H9 (cell line): ENCODE measurements around the gene ADGRG1. TPM values are rescaled to one million over a fixed set of nuclear protein-coding genes. Genes with fewer than 3 reads are reported as not detected.

Source experiments
- DNase-seq: peaks from one replicate; pipeline ENCODE4 v3.0.0-alpha.2; 2017
- H2AFZ ChIP-seq: one replicate; pipeline ENCODE4 v1.6.1; 2013; ENCODE audit warnings: mild to moderate bottlenecking, low read length, control low read depth, moderate library complexity
- H2AK5ac ChIP-seq: 2 replicates; pipeline ENCODE4 v1.6.1; 2013; ENCODE audit warnings: low read length, control low read depth, mixed read lengths; ENCODE audit not compliant: insufficient read length
- H2BK120ac ChIP-seq: one replicate; pipeline ENCODE4 v1.6.1; 2013; ENCODE audit warnings: low read depth, mild to moderate bottlenecking, low read length, control low read depth, inconsistent platforms; ENCODE audit not compliant: poor library complexity, severe bottlenecking
- H2BK12ac ChIP-seq: 2 replicates; pipeline ENCODE4 v1.6.1; 2013; ENCODE audit warnings: low read length, control low read depth, mixed read lengths, low read depth; ENCODE audit not compliant: insufficient read length
- H2BK15ac ChIP-seq: 2 replicates; pipeline ENCODE4 v1.6.1; 2013; ENCODE audit warnings: low read depth, low read length, control low read depth
- H2BK20ac ChIP-seq: one replicate; pipeline ENCODE4 v1.6.1; 2013; ENCODE audit warnings: low read depth, mild to moderate bottlenecking, low read length, control low read depth, inconsistent platforms; ENCODE audit not compliant: poor library complexity, severe bottlenecking
- H2BK5ac ChIP-seq: 2 replicates; pipeline ENCODE4 v1.6.1; 2013; ENCODE audit warnings: low read length, control low read depth, mixed read lengths; ENCODE audit not compliant: insufficient read length
- H3K14ac ChIP-seq: 2 replicates; pipeline ENCODE4 v1.6.1; 2013; ENCODE audit warnings: low read length, control low read depth; ENCODE audit not compliant: insufficient read depth
- H3K18ac ChIP-seq: 2 replicates; pipeline ENCODE4 v1.6.1; 2013; ENCODE audit warnings: low read depth, mild to moderate bottlenecking, mixed read lengths, low read length, control low read depth; ENCODE audit not compliant: insufficient read length
- H3K23ac ChIP-seq: 2 replicates; pipeline ENCODE4 v1.6.1; 2013; ENCODE audit warnings: low read length, control low read depth, mixed read lengths, low read depth; ENCODE audit not compliant: insufficient read length
- H3K23me2 ChIP-seq: 2 replicates; pipeline ENCODE4 v1.6.1; 2013; ENCODE audit warnings: low read depth, mild to moderate bottlenecking, mixed read lengths, low read length, control low read depth; ENCODE audit not compliant: insufficient read length, poor library complexity, severe bottlenecking
- H3K27ac ChIP-seq: 2 replicates; pipeline ENCODE4 v1.5.1; 2013; ENCODE audit warnings: low read length, control low read depth, mixed read lengths, low read depth; ENCODE audit not compliant: insufficient read length
- H3K27me3 ChIP-seq: 2 replicates; pipeline ENCODE4 v1.6.1; 2013; ENCODE audit warnings: low read length, control low read depth, inconsistent platforms; ENCODE audit not compliant: insufficient read depth
- H3K4ac ChIP-seq: 2 replicates; pipeline ENCODE4 v1.6.1; 2013; ENCODE audit warnings: low read depth, mild to moderate bottlenecking, control low read depth, inconsistent platforms, low read length, moderate library complexity
- H3K4me1 ChIP-seq: 2 replicates; pipeline ENCODE4 v1.6.1; 2013; ENCODE audit warnings: low read length, control low read depth, inconsistent platforms; ENCODE audit not compliant: insufficient read depth
- H3K4me2 ChIP-seq: 2 replicates; pipeline ENCODE4 v1.6.1; 2013; ENCODE audit warnings: low read length, control low read depth, mixed read lengths; ENCODE audit not compliant: insufficient read length, insufficient read depth
- H3K56ac ChIP-seq: 2 replicates; pipeline ENCODE4 v1.6.1; 2013; ENCODE audit warnings: low read depth, mild to moderate bottlenecking, mixed read lengths, low read length, control low read depth; ENCODE audit not compliant: insufficient read length
- H3K79me1 ChIP-seq: 2 replicates; pipeline ENCODE4 v1.6.1; 2013; ENCODE audit warnings: low read depth, mild to moderate bottlenecking, moderate library complexity, low read length, control low read depth, inconsistent platforms; ENCODE audit not compliant: insufficient read depth, poor library complexity, severe bottlenecking
- H3K79me2 ChIP-seq: 2 replicates; pipeline ENCODE4 v1.6.1; 2013; ENCODE audit warnings: low read length, control low read depth, inconsistent platforms; ENCODE audit not compliant: insufficient read depth
- H3K9ac ChIP-seq: 2 replicates; pipeline ENCODE4 v1.6.1; 2013; ENCODE audit warnings: low read length, control low read depth, mixed read lengths; ENCODE audit not compliant: insufficient read length; ENCODE audit errors: extremely low read depth
- H3K9me3 ChIP-seq: one replicate; pipeline ENCODE4 v1.6.1; 2013; ENCODE audit warnings: low read depth, low read length, inconsistent platforms; ENCODE audit not compliant: control insufficient read depth
- H3T11ph ChIP-seq: one replicate; pipeline ENCODE4 v1.6.1; 2013; ENCODE audit warnings: mild to moderate bottlenecking, low read length, control low read depth, inconsistent platforms
- H4K20me1 ChIP-seq: one replicate; pipeline ENCODE4 v1.6.1; 2013; ENCODE audit not compliant: control insufficient read depth, insufficient read length, insufficient read depth
- H4K5ac ChIP-seq: 2 replicates; pipeline ENCODE4 v1.6.1; 2013; ENCODE audit warnings: low read depth, mild to moderate bottlenecking, mixed read lengths, low read length, control low read depth; ENCODE audit not compliant: insufficient read length
- H4K8ac ChIP-seq: replicated peaks from 2 replicates; pipeline ENCODE4 v1.6.1; 2013; ENCODE audit warnings: low read length, control low read depth, mixed read lengths, low read depth; ENCODE audit not compliant: insufficient read length
- H4K91ac ChIP-seq: 2 replicates; pipeline ENCODE4 v1.6.1; 2013; ENCODE audit warnings: low read depth, mild to moderate bottlenecking, moderate library complexity, mixed read lengths, low read length, control low read depth; ENCODE audit not compliant: insufficient read length
- H3K27ac Mint-ChIP-seq, 3 experiments: 2 replicates in 2 of 3; 3 replicates in 1 of 3; pipeline ENCODE4 v1.8.0; 2020 to 2021; ENCODE audit warnings: mixed read lengths in 3 of 3, mild to moderate bottlenecking in 1 of 3, moderate library complexity in 1 of 3
- H3K27me3 Mint-ChIP-seq: 2 replicates; pipeline ENCODE4 v1.8.0; 2021; ENCODE audit warnings: low read depth, mild to moderate bottlenecking, moderate library complexity, mixed read lengths
- H3K36me3 Mint-ChIP-seq, 3 experiments: 2 replicates in 2 of 3; 3 replicates in 1 of 3; pipeline ENCODE4 v1.8.0; 2020 to 2021; ENCODE audit warnings: low read depth in 3 of 3, mixed read lengths in 3 of 3; ENCODE audit not compliant: insufficient read depth in 1 of 3
- H3K4me1 Mint-ChIP-seq, 2 experiments: 2 replicates each; pipeline ENCODE4 v1.8.0; 2020; ENCODE audit warnings: mixed read lengths in 2 of 2
- H3K4me3 Mint-ChIP-seq, 2 experiments: 2 replicates in 1 of 2; 3 replicates in 1 of 2; pipeline ENCODE4 v1.8.0; 2020 to 2021; ENCODE audit warnings: mild to moderate bottlenecking in 2 of 2, mixed read lengths in 2 of 2, moderate library complexity in 1 of 2
- H3K9me3 Mint-ChIP-seq, 2 experiments: 2 replicates in 1 of 2; 3 replicates in 1 of 2; pipeline ENCODE4 v1.8.0; 2020; ENCODE audit warnings: mild to moderate bottlenecking in 2 of 2, mixed read lengths in 2 of 2, moderate library complexity in 1 of 2
- WGBS: extraction: QIAGEN DNeasy Blood & Tissue Kit; methylation state at CpG from one replicate; pipeline ENCODE4 v1.1.7; 2013; ENCODE audit warnings: missing lambda C conversion rate, low lambda C conversion rate, mixed read lengths; ENCODE audit not compliant: insufficient read length; ENCODE audit errors: extremely low coverage; 5-methylcytosine and 5-hydroxymethylcytosine counted together
- total RNA-seq: library from RNA; stranded (reverse); gene quantifications from 2 replicates; pipeline ENCODE4 v1.2.1, GENCODE V29; 2021
- TF ChIP-seq, protein P1 (sequence below): fragments of 200-600 bp; sonication (generic); conservative IDR thresholded peaks from 3 replicates; pipeline ENCODE4 v1.8.0; 2021; ENCODE audit warnings: antibody characterized with exemption, mild to moderate bottlenecking

ADGRG1 gene
- total RNA-seq, 1 experiment from 2014 or later, result 1.1 TPM

DNA sequence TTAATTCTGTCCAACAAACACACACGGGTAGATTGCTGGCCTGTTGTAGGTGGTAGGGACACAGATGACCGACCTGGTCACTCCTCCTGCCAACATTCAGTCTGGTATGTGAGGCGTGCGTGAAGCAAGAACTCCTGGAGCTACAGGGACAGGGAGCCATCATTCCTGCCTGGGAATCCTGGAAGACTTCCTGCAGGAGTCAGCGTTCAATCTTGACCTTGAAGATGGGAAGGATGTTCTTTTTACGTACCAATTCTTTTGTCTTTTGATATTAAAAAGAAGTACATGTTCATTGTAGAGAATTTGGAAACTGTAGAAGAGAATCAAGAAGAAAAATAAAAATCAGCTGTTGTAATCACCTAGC is 36.2 kb downstream of the ADGRG1 start:
- Histone ChIP-seq H2BK120ac (no peak overlapping the region), H4K5ac (no peak overlapping the region), H3K18ac (no peak overlapping the region), H3K9ac (no peak overlapping the region), H3K79me1 (no peaks in the 10 kb centered on the region), H3K4me2 (no peak overlapping the region), H4K8ac (no peak overlapping the region), H3K79me2 (no peaks in the 10 kb centered on the region), H2BK20ac (no peak overlapping the region), H4K91ac (no peak overlapping the region), H3K27me3 (0 out of 2 replicates have a peak, but pooled peaks cover 1% of the 10 kb centered on the region), H3K23me2 (no peaks in the 10 kb centered on the region), H3K27ac (no peak overlapping the region), H2AFZ (no peak overlapping the region), H2AK5ac (no peak overlapping the region), H3K4ac (no peak overlapping the region), H3T11ph (no peak overlapping the region), H2BK12ac (no peak overlapping the region), H3K14ac (no peak overlapping the region), H3K9me3 (no peaks in the 10 kb centered on the region), H3K4me1 (no peaks in the 10 kb centered on the region), H2BK15ac (no peak overlapping the region), H2BK5ac (no peak overlapping the region), H3K56ac (no peak overlapping the region), H4K20me1 (no peaks in the 10 kb centered on the region), H3K23ac (no peak overlapping the region)
- H3K27ac Mint-ChIP-seq, result no peak overlapping the region; a peak in 1 of 7 replicates
- DNase-seq, result no peak
- peaks cover 0 to 3% of the 10 kb centered on the region in 2 experiments; a peak in 1 of 4 replicates for H3K4me1 Mint-ChIP-seq
- no peak overlapping the region; a peak in 1 of 5 replicates for H3K4me3 Mint-ChIP-seq
- no peaks in the 10 kb centered on the region; the same call in 1 of the 2 replicates for H3K27me3 Mint-ChIP-seq
- WGBS, result no CpG with 5 or more reads among the region's 6 CpGs
- TF ChIP-seq, protein P1, sequence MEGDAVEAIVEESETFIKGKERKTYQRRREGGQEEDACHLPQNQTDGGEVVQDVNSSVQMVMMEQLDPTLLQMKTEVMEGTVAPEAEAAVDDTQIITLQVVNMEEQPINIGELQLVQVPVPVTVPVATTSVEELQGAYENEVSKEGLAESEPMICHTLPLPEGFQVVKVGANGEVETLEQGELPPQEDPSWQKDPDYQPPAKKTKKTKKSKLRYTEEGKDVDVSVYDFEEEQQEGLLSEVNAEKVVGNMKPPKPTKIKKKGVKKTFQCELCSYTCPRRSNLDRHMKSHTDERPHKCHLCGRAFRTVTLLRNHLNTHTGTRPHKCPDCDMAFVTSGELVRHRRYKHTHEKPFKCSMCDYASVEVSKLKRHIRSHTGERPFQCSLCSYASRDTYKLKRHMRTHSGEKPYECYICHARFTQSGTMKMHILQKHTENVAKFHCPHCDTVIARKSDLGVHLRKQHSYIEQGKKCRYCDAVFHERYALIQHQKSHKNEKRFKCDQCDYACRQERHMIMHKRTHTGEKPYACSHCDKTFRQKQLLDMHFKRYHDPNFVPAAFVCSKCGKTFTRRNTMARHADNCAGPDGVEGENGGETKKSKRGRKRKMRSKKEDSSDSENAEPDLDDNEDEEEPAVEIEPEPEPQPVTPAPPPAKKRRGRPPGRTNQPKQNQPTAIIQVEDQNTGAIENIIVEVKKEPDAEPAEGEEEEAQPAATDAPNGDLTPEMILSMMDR, result 0 out of 3 replicates have a peak, but pooled peaks have one; percentile 3
- no peaks in the 10 kb centered on the region; a peak in 1 of 7 replicates for H3K36me3 Mint-ChIP-seq
- H3K9me3 Mint-ChIP-seq, result no peaks in the 10 kb centered on the region
